ENCODE data around the gene NBR1.
A peak's percentile ranks its signal among the peaks of the same experiment; 100 is the strongest.

- TF ChIP-seq JUND (IDR thresholded peaks at IDR 0.05) (no peak), CTCF (IDR thresholded peaks at IDR 0.05; ENCODE audit: low read depth, low read length, missing input control) (peak; percentile 6), MAX (IDR thresholded peaks at IDR 0.05) (peak; percentile 49)
Measured at GRCh38 chr17:43171586-43172487, 823 bp downstream of the NBR1 start.

All from liver (tissue), 3 donors.